ENCODE measurements around the gene M1AP.

DNA sequence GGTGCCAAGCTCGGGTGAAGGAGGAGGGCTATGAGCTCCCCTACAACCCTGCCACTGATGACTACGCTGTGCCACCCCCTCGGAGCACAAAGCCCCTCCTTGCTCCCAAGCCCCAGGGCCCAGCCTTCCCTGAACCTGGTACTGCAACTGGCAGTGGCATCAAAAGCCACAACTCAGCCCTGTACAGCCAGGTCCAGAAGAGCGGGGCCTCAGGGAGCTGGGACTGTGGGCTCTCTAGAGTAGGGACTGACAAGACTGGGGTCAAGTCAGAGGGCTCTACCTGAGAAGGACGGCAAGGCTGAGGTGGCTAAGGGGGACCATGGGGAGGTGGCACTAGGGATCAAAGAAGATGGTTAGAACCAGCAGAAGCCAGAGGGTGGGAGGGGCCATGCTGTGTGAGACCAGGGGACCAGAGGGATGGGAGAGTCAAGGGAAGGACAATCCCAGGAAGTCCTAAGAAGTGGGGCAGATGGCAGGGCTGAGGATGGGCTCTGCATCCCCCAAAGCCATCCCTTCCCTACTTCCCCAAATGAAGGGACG is 91.2 kb downstream of the M1AP start:
- TF ChIP-seq, protein P1, sequence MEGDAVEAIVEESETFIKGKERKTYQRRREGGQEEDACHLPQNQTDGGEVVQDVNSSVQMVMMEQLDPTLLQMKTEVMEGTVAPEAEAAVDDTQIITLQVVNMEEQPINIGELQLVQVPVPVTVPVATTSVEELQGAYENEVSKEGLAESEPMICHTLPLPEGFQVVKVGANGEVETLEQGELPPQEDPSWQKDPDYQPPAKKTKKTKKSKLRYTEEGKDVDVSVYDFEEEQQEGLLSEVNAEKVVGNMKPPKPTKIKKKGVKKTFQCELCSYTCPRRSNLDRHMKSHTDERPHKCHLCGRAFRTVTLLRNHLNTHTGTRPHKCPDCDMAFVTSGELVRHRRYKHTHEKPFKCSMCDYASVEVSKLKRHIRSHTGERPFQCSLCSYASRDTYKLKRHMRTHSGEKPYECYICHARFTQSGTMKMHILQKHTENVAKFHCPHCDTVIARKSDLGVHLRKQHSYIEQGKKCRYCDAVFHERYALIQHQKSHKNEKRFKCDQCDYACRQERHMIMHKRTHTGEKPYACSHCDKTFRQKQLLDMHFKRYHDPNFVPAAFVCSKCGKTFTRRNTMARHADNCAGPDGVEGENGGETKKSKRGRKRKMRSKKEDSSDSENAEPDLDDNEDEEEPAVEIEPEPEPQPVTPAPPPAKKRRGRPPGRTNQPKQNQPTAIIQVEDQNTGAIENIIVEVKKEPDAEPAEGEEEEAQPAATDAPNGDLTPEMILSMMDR (IDR thresholded peaks at IDR 0.05; ENCODE audit: low read length), result no peak
- TF ChIP-seq EZH2 (optimal IDR thresholded peaks at IDR 0.05; ENCODE audit: low read depth, low read length) (no peak), EZH2phosphoT487 (IDR thresholded peaks at IDR 0.05; ENCODE audit: low read length) (no peak)

All from MM.1S (cell line).